NCI-H82 (cell line): ENCODE results near the gene GAS2L3.
"Not testable (repeated sequence)": the region's sequence is repeated elsewhere in the genome, so short reads cannot be mapped to it uniquely, and the experiment has no call there.

Experiments
- DNase-seq: peaks from one replicate; lab custom pipeline; 2025; lab: John Stamatoyannopoulos, UW

Gene GAS2L3

DNA sequence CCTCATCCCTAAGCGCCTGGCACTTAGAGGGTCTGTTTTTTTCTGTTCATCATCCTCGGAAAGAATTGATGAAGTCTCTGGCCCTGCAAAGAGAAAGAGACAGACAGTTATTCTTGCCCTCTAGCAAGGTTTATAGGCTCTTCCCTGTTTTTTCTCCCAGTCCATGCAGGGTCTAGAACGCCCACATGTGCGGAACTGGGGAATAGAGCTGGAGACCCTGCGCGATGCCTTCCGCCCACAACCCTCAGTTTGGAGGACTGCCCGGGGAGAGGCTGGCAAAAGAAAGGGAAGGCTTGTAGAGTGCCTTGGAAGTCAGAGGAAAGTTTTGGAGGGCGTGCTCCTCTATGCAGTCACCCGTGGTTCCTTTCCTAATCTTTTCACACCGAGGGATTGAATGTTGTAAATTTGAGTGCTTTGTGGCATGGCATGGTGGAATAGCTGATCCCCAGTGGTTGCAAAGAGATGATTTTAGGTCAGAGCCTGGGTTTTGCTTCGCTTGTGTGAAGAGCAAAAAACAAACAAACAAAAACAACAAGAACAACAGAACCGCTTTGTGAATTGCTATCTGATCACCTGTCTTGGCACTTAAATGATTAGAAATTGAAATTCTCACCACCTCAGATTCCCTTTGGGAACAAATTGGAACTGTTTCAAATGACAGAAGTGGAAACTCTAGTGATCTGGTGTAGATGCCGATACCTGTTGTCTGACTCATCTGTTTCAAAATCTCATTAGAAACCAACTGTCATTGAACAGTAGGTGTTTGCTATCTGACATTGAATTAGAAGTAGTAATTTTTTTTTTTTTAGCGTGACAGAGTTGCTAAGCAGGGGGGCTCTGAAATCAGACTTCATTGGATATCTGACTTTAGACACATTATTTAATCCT is 947 bp downstream of the GAS2L3 start:
- peak; percentile 48 for DNase-seq

DNA sequence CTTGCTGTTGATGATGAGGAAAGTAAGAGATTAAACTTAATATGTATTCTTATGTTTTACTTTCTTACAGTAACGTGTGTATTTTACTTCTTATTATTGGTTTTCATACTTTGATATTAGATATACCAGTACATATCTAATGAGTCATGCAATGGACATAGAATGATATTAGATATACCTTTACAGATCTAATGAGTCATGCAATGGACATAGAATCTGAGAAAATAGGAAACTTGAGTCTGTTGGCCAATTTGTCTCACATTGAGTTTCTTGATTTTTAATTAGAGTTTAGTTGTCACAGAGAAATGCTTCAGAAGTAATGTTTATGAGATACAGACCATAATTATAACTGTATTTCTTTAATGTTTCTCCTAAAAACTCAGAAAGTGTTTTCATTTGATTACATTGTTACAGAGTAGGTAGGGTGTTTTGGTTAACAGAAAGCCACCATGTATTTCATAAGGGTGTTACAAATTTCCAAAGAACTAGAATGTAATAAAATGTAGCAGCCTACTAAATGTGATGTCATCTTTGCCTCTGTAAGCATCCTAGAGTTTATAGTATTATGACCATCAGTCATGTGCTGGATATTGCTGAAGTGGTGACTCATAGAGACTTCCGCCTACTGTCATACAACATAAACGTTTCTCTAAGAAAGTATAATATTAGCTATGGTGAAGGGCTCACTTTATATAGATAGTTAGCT is 3.0 kb downstream of the GAS2L3 start:
- no peak for DNase-seq

DNA sequence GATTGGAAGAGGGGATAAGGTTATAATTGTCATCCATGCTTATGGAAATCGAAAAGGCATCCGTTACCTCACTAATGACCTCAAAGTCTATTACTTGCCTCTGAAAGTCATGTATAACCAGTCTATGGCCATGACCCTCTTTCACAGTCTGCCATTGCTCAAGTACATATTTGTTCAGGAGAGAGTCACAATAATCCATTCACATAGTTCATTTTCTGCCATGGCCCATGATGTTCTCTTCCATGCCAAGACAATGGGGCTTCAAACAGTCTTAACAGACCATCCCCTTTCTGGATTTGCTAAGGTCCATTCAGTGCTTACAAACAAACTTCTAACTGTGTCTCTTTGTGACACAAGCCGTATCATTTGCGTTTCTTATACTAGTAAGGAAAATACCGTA is 5.4 kb downstream of the GAS2L3 start:
- no peak for DNase-seq

DNA sequence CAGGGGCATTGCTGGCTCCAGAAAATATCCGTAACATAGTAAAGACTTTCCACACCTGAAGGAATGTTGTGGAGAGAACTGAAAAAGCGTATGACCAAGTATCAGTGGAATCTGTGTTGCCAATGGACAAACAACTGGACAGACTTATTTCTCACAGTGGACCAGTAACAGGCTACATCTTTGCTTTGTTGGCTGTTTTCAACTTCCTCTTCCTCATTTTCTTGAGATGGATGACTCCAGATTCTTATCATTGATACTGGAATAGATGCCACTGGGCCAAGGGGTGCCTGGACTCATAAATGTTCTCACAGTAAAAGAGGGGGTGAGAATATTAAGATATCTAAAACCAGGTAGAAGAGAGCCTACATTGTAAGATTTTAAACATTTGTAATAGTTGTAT is 6.4 kb downstream of the GAS2L3 start:
- no peak for DNase-seq

GRCh38 chr12:100584256-100584655 is 10.8 kb downstream of the GAS2L3 start:
- no peak for DNase-seq

GRCh38 chr12:100591979-100592378 is 18.5 kb downstream of the GAS2L3 start:
- peak; percentile 12 for DNase-seq

DNA sequence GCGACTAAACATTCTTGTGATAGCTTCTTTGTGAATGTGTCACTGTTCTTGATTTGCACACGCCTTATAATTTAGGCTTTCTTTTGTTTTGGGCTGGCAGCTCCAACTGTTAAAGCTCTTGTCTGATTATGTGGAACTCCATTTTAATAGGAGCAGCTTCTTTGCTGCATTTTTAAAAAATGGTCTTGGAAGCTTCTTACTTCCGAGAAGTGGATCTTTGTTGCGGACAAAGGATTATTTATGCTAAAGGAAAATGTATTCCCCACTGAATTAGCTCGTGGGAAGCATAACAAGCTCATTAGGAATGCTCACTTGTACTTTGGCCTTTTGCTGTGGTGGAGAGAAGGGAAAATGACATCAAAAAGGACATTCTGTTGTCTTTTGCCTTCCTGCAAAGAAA is 20.0 kb downstream of the GAS2L3 start:
- no peak for DNase-seq

DNA sequence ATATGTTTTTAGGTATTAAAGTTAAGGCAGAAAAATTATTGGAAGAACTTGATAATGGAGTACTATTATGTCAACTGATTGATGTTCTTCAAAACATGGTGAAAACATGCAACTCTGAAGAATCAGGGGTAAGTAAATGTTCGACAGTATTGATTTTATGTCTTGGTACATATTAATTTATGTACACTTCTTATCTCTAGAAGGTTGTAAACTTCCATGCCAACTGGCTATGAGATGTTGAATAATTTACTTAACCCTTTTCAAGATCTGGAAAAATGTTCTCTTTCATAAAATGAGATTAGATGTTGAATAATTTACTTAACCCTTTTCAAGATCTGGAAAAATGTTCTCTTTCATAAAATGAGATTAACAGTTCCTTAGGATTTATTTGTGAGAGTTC is 28.1 kb downstream of the GAS2L3 start:
- no peak for DNase-seq

DNA sequence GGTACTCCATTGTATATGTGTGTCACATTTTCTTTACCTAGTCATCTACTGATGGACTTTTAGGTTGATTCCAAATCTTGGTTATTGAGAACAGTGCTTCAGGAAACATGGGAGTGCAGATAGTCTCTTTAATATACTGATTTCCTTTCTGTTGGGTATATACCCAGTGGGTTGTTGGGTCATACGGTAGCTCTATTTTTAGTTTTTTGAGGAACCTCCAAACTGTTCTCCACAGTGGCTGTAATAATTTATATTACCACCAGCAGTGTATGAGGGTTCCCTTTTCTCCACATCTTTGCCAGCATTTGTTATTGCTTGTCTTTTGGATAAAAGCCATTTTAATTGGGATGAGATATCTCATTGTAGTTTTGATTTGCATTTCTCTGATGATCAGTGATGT is 29.5 kb downstream of the GAS2L3 start:
- not testable (repeated sequence) for DNase-seq

DNA sequence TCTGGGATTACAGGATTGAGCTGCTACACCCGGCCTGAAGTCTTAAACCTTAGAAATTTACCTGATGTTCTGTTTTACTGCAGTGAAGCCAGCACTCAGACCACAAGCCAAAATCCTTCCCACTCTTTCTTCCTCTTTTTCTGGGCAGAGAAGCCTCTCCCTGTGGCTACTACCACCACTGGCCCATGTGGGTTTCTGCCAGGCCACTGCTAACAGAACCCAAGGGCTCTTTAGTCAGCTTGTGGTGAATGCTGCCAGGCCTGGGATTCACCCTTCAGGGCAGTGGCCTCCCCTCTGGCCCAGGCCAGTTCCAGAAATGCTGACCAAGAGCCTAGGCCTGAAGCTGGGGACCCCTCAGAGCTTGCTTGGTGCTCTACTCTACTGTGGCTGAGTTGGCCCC is 35.3 kb downstream of the GAS2L3 start:
- DNase-seq = no peak

GRCh38 chr12:100610666-100611430 is 37.4 kb downstream of the GAS2L3 start:
- no peak for DNase-seq

GRCh38 chr12:100612606-100613005 is 39.1 kb downstream of the GAS2L3 start:
- no peak for DNase-seq

GRCh38 chr12:100624571-100624970 is 51.1 kb downstream of the GAS2L3 start:
- DNase-seq = no peak

DNA sequence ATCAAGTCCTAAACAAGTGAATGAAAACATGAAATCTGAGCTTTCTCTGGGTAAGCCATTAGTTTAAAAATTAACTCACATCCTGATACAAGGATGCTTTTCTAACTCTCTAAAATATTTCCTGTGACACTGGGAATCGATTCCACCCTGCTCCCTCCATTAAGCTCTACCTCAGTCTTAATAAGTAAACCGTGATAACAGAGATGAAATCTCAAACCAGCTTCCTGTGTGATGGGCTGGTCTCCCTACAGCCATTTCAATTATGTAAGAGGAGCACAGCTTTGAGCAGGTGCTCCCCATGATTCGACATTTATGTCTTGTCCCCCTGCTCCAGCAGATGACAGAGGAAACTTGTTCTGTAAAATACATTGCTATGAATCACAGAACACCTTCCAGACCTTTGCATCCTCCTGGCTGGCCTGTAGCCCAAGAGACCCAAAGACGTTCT is 59.0 kb downstream of the GAS2L3 start:
- no peak for DNase-seq

- not testable (repeated sequence) for DNase-seq
Observed at GRCh38 chr12:100633082-100633785, 59.8 kb downstream of the GAS2L3 start.

DNA sequence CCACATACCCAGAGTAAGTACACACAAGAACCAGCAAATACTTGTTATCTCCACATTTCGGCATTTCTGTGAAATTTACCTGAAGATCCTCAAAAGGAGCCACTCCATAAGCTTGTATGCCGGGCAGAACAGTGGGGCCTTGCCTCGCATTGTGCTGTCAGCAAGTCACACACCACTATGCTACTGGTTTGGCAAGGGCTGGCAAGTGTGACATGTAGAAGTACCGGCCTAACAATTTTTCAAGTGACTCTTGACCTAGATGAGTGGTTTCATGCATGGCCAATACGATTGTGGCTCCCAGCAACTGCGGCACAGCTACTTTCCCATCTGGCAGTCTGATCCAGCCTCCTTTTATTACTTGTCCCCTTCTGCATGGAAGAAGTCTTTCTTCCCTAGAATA is 69.8 kb downstream of the GAS2L3 start:
- no peak for DNase-seq

GRCh38 chr12:100646896-100647295 is 73.4 kb downstream of the GAS2L3 start:
- DNase-seq = no peak

GRCh38 chr12:100651108-100651507 is 77.6 kb downstream of the GAS2L3 start:
- no peak for DNase-seq

GRCh38 chr12:100651694-100652093 is 78.2 kb downstream of the GAS2L3 start:
- DNase-seq = no peak

DNA sequence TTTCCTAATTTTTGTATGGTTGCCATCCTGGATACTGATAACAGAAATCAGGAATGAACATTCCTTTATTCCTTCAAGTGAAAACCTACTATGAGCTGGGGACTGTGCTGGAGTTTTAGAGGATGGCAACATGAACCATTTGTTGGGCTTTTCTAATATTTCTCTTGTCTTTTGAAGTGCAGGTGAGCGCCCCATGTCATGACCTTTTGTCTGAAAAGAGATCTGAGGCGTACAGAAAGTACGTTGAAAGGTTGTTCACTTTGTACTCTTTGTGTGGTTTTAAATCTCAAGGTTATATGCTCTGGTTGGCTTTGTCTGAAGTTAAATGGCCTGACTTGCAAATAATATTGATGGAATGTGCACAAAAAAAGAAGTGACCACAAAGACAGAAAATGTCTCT is 79.0 kb downstream of the GAS2L3 start:
- no peak for DNase-seq

DNA sequence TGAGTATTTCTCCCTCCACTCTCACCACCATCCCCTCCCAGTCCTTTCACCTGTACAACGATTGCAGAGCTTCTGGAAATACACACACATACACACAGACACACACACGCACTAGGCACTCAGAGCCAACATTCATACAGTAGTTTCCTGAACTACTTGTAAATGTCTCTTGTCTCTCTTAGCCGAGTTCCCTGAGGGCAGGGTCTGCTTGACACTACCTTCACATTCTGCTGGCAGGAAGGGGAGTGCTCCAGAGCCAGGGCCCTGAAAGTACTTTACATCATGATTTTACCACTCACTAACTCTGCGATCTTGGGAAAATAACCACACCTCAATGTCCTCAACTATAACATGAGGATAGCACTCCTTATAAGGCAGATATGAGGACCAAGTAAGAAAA is 82.7 kb downstream of the GAS2L3 start:
- DNase-seq = no peak

GRCh38 chr12:100656856-100657255 is 83.4 kb downstream of the GAS2L3 start:
- DNase-seq = no peak
